ENCODE results near the gene EPS15. TPM values are rescaled to one million over a fixed set of nuclear protein-coding genes. Genes with fewer than 3 reads are reported as not detected.
A peak's percentile ranks its signal among the peaks of the same experiment; 100 is the strongest.

Gene EPS15
- total and polyA plus RNA-seq, 2 experiments from 2014 or later: 14.9 to 46.0 TPM

DNA sequence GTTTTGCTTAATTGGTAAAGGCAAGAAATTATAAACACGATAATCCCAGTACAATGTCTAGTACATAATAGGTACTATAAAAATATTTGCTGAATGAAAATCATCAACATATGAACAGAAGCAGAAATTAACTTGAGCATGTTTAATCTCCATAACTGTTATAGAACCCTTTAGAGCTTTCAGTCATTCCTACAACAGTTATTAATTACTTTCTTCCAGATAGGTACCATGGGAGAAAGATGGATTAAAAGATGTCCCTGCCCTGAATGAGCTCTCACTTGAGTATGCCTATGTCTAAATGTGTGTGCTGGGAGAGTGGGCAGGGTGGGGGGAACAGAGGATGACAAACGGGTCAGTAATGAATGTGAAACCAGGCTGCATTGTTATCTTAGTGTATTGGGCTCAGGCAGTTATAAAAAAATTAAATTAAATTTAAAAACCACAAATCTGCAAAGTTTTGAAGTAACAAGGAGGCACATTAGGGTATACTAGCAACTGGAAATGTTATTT lies 2.4 kb downstream of the EPS15 start:
- H2AFZ ChIP-seq: no peak overlapping the region
- peak overlapping the region; percentile 96 for H3K4me2 ChIP-seq
- no peak overlapping the region for H3K27ac ChIP-seq
- peaks cover 22% of the 10 kb centered on the region for H4K20me1 ChIP-seq (ENCODE audit: insufficient read depth, poor library complexity, severe bottlenecking)
- H3K79me2 ChIP-seq: peaks cover 63% of the 10 kb centered on the region
- DNase-seq (ENCODE audit: low spot score): no peak
- no peaks in the 10 kb centered on the region for H3K27me3 ChIP-seq
- no peaks in the 10 kb centered on the region for H3K36me3 ChIP-seq (replicated peaks; ENCODE audit: insufficient read depth, low read depth)
- H3K4me3 ChIP-seq: no peak overlapping the region
- WGBS (ENCODE audit: low lambda C conversion rate, missing lambda C conversion rate): 54% methylated on average over 2 of the region's 2 CpGs
- no peaks in the 10 kb centered on the region for H3K9me2 ChIP-seq (replicated peaks; ENCODE audit: insufficient read depth)
- H3K4me1 ChIP-seq (ENCODE audit: insufficient read depth): peaks cover 22% of the 10 kb centered on the region
- TF ChIP-seq EZH2phosphoT487 (IDR thresholded peaks at IDR 0.05; ENCODE audit: low read depth, severe bottlenecking, unreplicated experiment) (no peak), EZH2 (IDR thresholded peaks at IDR 0.05; ENCODE audit: borderline replicate concordance) (no peak)
- TF ChIP-seq, protein P1, sequence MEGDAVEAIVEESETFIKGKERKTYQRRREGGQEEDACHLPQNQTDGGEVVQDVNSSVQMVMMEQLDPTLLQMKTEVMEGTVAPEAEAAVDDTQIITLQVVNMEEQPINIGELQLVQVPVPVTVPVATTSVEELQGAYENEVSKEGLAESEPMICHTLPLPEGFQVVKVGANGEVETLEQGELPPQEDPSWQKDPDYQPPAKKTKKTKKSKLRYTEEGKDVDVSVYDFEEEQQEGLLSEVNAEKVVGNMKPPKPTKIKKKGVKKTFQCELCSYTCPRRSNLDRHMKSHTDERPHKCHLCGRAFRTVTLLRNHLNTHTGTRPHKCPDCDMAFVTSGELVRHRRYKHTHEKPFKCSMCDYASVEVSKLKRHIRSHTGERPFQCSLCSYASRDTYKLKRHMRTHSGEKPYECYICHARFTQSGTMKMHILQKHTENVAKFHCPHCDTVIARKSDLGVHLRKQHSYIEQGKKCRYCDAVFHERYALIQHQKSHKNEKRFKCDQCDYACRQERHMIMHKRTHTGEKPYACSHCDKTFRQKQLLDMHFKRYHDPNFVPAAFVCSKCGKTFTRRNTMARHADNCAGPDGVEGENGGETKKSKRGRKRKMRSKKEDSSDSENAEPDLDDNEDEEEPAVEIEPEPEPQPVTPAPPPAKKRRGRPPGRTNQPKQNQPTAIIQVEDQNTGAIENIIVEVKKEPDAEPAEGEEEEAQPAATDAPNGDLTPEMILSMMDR (IDR thresholded peaks at IDR 0.05; ENCODE audit: poor library complexity): no peak
- no peaks in the 10 kb centered on the region for H3K9me3 ChIP-seq (ENCODE audit: low read depth)

DNA sequence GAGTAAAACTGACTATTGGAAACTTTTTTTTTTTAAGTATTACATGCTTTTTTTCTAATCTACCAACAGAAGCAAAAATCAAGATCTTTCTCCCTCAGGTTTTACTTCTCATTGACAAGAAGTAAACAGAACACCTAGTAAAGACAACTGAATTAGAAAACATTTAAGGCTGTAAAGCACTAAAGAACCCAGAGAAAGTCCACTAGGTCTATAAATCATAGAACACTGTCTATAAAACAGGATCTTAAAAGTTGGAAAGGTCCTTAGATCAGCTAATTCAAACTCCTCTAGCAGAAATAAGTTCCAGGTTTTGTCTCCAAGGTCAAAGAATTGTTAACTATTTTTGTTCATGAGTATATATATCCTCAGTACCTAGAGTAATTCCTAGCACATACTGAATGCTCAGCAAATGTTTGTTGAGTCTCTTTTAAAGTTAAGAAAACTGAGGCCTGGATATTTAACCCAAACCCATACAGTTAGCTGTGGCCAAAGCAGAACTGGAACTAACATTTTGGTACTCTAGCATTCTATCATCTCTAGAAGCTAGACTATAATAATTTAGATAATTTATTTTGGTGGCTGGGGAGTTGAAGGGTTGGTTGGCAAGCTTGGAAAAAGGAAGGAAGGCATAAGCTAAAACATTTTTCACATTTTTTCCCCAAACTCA lies 3.0 kb downstream of the EPS15 start:
- Histone ChIP-seq H3K36me3 (replicated peaks; ENCODE audit: insufficient read depth, low read depth) (no peaks in the 10 kb centered on the region), H3K4me2 (peak overlapping the region; percentile 96), H3K4me1 (ENCODE audit: insufficient read depth) (peaks cover 22% of the 10 kb centered on the region), H3K27me3 (no peaks in the 10 kb centered on the region), H3K27ac (no peak overlapping the region), H3K4me3 (no peak overlapping the region), H4K20me1 (ENCODE audit: insufficient read depth, poor library complexity, severe bottlenecking) (peaks cover 23% of the 10 kb centered on the region), H3K9me2 (replicated peaks; ENCODE audit: insufficient read depth) (no peaks in the 10 kb centered on the region), H2AFZ (no peak overlapping the region), H3K9me3 (ENCODE audit: low read depth) (no peaks in the 10 kb centered on the region), H3K79me2 (peaks cover 69% of the 10 kb centered on the region)
- TF ChIP-seq, protein P1 (IDR thresholded peaks at IDR 0.05; ENCODE audit: poor library complexity): no peak
- TF ChIP-seq EZH2 (IDR thresholded peaks at IDR 0.05; ENCODE audit: borderline replicate concordance): no peak
- no peak for TF ChIP-seq EZH2phosphoT487 (IDR thresholded peaks at IDR 0.05; ENCODE audit: low read depth, severe bottlenecking, unreplicated experiment)
- DNase-seq (ENCODE audit: low spot score): no peak

DNA sequence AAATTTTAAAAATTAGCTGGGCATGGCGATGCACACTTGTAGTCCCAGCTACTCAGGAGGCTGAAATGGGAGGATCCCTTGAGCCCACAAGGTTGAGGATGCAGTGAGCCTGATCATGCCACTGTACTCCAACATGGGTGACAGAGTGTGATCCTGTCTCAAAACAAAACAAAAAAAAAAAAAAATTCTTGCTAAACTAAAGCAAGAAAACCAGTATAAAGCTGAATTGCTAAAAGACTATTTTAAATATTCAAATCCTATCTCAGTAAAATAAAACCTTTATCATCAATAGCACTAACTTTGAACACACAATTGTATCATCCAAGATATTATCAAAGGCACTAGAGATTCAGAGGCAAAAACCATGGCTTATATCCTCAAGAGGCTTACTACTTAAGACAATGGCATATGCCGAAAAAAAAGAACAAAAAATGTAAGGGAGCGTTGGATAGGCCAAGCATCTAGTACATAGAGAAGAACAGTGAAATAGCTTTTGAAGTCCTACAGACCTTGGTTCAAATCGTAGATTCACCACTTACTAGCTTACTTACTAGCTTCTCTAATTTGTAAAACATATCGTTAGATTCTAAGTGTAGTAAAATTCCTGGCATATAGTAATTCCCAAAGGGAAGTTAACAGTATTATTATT lies 3.6 kb downstream of the EPS15 start:
- Histone ChIP-seq H3K9me3 (ENCODE audit: low read depth) (no peaks in the 10 kb centered on the region), H3K4me2 (no peak overlapping the region), H3K27me3 (no peaks in the 10 kb centered on the region), H3K9me2 (replicated peaks; ENCODE audit: insufficient read depth) (no peaks in the 10 kb centered on the region), H3K79me2 (peaks cover 76% of the 10 kb centered on the region), H4K20me1 (ENCODE audit: insufficient read depth, poor library complexity, severe bottlenecking) (peaks cover 25% of the 10 kb centered on the region), H3K27ac (no peak overlapping the region), H3K4me1 (ENCODE audit: insufficient read depth) (peaks cover 22% of the 10 kb centered on the region), H2AFZ (no peak overlapping the region), H3K36me3 (replicated peaks; ENCODE audit: insufficient read depth, low read depth) (no peaks in the 10 kb centered on the region), H3K4me3 (no peak overlapping the region)
- WGBS (ENCODE audit: low lambda C conversion rate, missing lambda C conversion rate): 86% methylated on average over 5 of the region's 5 CpGs
- no peak for TF ChIP-seq EZH2phosphoT487 (IDR thresholded peaks at IDR 0.05; ENCODE audit: low read depth, severe bottlenecking, unreplicated experiment)
- TF ChIP-seq EZH2 (IDR thresholded peaks at IDR 0.05; ENCODE audit: borderline replicate concordance): no peak
- TF ChIP-seq, protein P1 (IDR thresholded peaks at IDR 0.05; ENCODE audit: poor library complexity): no peak
- DNase-seq (ENCODE audit: low spot score): no peak

Measured in hepatocyte (in vitro differentiated cells).